Left kidney (tissue), 8 donors: Measurements from ENCODE around the gene COL5A1. TPM values are rescaled to one million over a fixed set of nuclear protein-coding genes. Genes with fewer than 3 reads are reported as not detected.

Experiments used
- DNase-seq: peaks from one replicate; pipeline ENCODE4 v3.0.0-alpha.2; 2013
- long read RNA-seq, 8 donors: transcript quantifications; one replicate each; lab custom pipeline, GENCODE V29; 2026
- polyA plus RNA-seq: library from polyadenylated mRNA; unstranded; fragments of 120-200 nt; gene quantifications from one replicate; pipeline ENCODE4 v1.2.1, GENCODE V29; 2013; ENCODE audit not compliant: insufficient read length

The COL5A1 gene
- 77.3 TPM for polyA plus RNA-seq
- long read RNA-seq, donor 1, partial matches to known transcripts, result 58 of 58 reads
- long read RNA-seq, donor 1, other reads (novel, unspliced or antisense), result 0 of 58 reads
- long read RNA-seq, donor 2, full-length matches to known transcripts, result 1 of 29 reads
- long read RNA-seq, donor 2, partial matches to known transcripts, result 28 of 29 reads
- long read RNA-seq, donor 2, other reads (novel, unspliced or antisense), result 0 of 29 reads
- long read RNA-seq, donor 3, partial matches to known transcripts, result 27 of 27 reads
- long read RNA-seq, donor 3, other reads (novel, unspliced or antisense), result 0 of 27 reads
- long read RNA-seq, donor 4, result 0 reads
- long read RNA-seq, donor 5, full-length matches to known transcripts, result 4 of 21 reads
- long read RNA-seq, donor 5, partial matches to known transcripts, result 17 of 21 reads
- long read RNA-seq, donor 5, other reads (novel, unspliced or antisense), result 0 of 21 reads
- long read RNA-seq, donor 6, partial matches to known transcripts, result 50 of 50 reads
- long read RNA-seq, donor 6, other reads (novel, unspliced or antisense), result 0 of 50 reads
- long read RNA-seq, donor 7, partial matches to known transcripts, result 31 of 31 reads
- long read RNA-seq, donor 7, other reads (novel, unspliced or antisense), result 0 of 31 reads
- long read RNA-seq, donor 8, partial matches to known transcripts, result 37 of 37 reads
- long read RNA-seq, donor 8, other reads (novel, unspliced or antisense), result 0 of 37 reads

- peak; percentile 92 for DNase-seq
Measured at GRCh38 chr9:134641173-134641989, at the start of gene COL5A1. COL5A1 (plus strand) TSS chr9:134641803; CDS start chr9:134642188, 385 bp downstream.

- no peak for DNase-seq
Measured at GRCh38 chr9:134592018-134592818, 49.4 kb upstream of the COL5A1 start.

DNA sequence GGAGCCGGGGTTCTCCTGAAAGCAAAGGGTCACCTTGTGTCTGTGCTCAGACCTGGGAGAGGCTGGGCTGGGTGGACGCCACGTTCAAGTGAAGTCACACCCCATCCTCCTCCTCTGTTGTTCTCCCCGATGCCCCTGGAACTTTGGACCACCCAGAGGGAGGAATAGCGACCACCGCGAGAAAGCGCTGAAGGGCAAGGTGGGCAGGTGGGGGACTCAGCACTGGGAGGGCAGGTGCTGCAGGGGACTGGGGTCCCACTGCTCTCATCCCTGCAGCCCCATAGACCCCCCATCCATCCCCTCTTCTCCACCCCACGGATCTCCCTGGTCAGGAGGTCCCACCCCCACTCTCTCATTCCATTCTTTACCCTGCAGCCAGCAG lies 48.8 kb upstream of the COL5A1 start:
- no peak for DNase-seq

GRCh38 chr9:134593286-134594077 lies 48.1 kb upstream of the COL5A1 start:
- DNase-seq, result no peak

DNA sequence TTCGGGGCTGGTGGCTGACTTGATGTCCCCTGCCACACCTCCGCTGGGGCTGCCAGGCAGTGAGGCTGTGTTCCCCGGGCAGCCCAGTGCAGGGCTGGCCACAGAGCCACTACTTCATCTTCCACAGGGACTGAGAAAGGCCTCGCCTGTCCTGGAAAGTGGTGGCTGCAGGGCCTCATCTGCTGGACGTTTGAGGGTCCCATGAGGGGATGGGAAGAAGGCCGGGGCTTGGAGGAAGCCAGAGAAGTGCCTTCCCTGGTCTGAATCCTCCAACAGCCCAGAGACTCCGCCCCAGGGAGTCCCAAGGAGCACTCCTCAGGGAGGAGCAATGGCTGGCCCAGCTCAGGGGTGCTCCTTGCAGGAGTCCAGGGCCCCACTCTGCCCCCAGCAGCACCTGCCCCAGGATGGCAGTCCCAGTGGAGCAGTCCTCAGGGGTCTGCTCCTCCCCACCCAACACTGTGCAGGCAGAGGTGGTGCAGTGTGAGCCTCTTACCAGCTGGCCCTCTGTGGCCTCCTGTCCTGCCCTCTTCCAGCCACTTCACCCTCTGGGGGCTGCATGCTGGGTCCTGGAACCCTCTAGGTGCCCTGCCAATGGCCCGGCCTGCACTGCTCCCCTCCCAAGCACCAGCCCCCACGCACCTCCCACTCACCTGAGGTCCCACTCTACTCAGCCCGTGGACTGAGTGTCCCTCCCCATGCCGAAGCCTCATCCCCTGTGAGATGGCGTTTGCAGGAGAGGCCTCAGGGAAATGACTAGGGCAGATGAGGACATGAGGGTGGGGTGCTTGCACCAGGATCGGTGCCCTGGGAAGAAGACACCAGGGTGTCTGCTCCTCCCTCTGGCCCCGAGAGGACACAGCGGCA lies 47.3 kb upstream of the COL5A1 start:
- DNase-seq, result no peak

DNA sequence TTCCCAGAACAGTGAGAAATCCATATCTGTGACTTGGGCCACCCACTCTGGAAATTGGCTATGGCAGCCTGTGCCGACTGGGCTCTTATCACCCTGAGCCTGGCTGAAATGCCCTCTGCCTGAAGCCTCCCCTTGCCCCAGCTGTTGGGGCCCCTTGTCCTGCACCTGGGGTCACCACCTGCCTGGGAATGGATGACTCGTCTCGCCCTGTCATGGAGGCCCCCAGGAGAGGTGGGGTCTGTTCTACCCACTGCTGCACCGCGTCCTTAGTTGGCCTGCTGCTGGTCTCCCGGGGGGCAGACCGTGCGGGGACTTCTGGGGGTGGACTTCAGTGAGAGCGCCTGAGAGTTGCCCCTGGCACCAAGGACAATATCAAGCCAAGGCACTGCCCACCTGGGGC lies 46.6 kb upstream of the COL5A1 start:
- no peak for DNase-seq

DNA sequence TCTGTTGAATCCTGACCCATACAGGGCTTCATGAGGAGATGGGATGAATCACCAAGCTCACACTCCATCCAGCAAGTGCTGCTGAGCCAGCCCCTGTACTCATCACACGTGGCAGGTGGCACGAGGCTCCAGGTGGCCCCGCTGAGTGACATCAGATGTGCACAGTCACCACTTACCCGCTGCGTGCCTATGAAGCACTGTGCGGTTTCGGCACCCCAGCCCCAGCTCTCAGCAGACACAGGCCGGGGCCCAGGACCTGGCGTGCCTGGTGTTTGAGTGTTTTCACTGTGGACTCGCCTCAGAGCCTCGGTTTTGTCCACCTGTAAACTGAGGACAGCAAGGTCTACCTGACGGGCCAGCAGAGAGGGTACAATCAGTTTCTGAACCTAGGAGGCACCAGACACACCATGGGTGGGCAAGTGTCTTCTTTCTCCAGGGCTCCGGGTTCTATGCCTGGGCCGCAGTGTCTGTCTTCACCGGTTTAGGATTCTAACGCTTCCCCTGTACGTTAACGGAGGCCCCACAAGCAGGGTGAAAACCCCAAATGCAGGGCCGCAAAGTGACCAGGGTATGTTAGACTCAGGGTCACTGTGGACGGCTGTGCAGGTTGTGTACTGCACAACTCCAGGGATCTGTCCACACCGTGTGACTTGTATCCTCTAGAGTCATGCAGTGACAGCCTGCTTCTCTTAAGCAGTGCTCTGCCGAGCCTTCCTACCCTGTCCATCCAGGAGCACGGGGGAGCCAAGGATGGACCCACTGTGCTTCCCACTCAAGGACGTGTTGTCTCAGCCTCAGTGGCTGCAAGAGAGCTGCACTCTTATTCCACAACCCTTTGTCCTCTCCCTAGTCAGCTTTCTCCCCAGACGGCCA lies 44.3 kb upstream of the COL5A1 start:
- DNase-seq, result no peak

- peak; percentile 29 for DNase-seq
Measured at GRCh38 chr9:134597957-134598883, 43.4 kb upstream of the COL5A1 start.

DNA sequence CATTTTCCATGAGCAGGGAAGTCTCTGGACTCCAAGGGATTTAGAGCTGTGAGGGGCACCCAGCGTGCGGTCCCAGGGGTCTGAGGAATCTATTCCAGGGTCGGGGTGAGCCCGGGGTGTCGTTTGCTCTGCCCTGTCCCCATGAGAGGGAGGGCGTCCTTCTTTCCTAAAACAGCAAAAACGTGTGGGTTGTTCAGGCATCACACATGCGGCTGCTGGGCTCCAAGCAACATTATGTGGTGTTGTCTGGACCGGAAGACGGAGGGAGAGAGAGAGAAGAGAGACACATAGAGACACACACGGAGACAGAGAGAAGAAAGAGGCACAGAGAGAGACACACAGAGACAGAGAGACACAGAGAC lies 42.7 kb upstream of the COL5A1 start:
- DNase-seq, result no peak

DNA sequence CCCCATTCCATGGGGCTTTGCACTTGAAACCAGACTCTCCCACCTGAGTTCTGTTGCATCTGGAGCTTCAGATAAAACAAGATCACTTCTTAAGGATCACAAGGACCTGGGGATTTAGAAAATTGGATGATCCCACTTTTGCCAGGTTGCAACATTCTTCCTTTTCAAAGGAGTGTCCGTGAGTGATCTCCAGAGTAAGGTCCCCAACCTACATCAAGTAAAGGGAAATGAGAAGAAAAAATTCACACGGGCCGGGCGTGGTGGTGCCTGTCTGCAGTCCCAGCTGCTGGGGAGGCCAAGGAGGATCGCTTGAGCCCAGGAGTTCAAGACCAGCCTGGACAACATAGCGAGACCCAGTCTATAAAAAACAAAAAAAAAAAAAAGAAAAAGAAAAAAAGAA lies 41.2 kb upstream of the COL5A1 start:
- no peak for DNase-seq

DNA sequence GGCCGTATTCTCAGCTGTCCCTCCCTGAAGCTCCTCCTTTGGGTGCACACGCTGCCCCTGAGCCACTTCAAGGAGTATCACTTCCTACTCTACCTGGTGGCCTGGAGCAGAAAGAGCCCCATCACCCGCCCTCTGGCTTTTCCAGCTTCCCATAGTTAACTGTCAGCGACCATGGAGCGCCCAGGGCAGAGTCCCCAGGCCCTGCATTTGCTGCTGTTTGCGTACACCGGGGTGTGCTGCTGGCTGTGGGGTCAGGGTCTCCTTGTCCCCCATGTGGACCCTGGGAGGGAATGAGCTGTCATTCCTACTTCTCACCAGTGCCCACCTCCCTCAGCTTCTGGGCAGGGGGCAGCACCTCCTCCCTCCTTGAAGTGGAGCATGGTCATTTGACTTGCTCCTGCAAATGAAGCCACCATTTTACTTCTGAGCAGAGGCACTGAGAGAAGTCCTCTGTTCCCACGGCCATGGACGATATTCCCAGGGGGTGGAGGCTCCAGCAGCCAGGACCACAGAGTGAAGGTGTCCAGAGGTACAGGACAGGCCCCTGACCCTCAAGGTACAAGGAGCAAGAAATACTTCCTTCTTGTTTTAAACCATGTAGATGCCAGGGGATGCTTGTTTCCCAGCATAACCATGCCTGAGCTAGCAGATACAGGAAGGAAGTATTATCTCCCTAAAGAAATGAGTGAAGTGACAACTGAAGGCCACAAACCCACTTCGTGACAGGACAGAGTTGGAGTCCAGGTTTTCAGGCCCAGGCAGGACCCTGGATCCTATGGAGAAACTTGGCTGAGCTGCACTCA lies 40.6 kb upstream of the COL5A1 start:
- no peak for DNase-seq

DNA sequence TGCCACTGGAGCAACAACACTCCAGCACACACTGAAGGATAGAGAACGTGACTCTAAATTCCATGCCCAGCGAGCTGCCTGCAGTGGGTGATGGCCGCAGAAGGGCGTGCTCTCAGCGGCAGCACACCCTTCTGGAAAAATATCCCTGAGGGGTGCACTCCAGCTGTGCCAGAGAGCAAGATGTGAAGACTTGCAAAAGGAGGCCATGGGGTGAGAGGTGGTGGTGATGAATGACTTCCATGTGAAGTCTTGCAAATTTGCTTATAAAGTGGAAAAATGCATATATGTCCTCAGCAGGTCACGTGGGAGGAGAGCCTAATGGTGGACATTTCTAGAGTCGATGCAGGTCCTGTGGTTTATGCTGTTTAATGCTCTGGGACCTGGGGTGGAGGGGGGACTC lies 39.8 kb upstream of the COL5A1 start:
- no peak for DNase-seq

DNA sequence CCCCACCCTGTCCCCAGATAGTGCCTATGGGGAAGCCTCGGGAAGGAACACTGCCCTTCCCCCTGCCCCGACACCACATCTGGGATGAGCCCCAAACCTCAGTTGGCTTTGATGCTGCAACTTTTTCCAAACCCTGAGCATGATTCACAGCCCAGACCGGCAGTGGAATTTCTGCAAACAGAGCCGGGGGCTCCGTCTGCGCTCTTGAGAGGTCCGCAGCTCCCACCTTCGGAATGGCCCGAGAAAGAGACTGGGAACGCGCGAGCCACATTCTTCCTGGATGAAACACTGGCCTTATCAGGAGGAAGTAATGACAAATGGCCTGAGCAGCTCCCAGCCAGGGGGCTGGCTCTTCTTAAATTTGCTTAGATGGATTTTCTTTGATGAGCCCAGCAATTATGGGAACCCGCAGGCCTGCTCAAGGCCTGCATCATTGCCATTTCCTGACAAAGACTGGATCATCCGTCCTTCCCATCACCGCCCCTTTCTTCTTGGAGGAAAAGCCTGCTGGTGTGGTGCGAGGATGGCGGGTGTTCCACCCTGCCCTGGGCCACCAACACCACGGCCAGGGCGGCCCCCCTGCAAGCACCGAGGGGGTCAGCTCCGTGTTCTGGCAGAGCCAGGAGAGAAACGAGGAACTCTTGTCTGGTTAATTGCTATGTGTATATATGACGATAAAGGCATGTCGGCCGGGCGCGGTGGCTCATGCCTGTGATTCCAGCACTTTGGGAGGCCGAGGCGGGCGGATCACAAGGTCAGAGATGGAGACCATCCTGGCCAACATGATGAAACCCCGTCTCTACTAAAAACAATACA lies 38.8 kb upstream of the COL5A1 start:
- no peak for DNase-seq

GRCh38 chr9:134604834-134605233 lies 36.8 kb upstream of the COL5A1 start:
- DNase-seq, result no peak

GRCh38 chr9:134605351-134605965 lies 36.1 kb upstream of the COL5A1 start:
- DNase-seq, result no peak

DNA sequence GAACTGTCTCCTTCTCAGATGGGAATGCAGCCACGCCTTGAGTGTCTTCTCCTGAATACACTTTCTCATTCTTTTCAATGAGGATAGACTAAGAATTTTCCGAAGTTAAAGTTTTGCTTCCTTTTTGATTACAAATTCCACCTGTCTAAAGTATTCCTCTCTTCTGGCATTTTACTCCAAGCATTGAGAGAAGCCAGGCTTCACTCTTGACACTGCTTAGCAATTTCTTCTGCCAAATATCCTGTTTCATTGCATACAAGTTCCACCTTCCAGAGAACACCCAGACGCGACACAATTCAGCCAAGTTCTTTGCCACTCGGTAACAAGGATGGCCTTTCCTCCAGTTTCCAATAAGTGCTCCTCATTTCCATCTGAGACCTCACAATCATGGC lies 35.6 kb upstream of the COL5A1 start:
- DNase-seq, result no peak
